Pancreas (tissue), 10 donors: ENCODE measurements around the gene ZHX3. TPM values are rescaled to one million over a fixed set of nuclear protein-coding genes. Genes with fewer than 3 reads are reported as not detected.
A peak's percentile ranks its signal among the peaks of the same experiment; 100 is the strongest.

Experiments
- ATAC-seq, 4 donors: fragments of 200-7000 bp; cut with Tn5 transposase; one replicate each; pipeline versions ENCODE4 v1.8.0 to v1.9.1; 2020; ENCODE audit warnings: mild to moderate bottlenecking in 4 of 4, moderate library complexity in 4 of 4
- DNase-seq, 6 donors: peaks; one replicate each; pipeline ENCODE4 v3.0.0-alpha.2; 2020
- FAIRE-seq: peaks from 2 replicates; lab custom pipeline; 2012; peaks lifted over from hg19 to GRCh38; lab: Jason Lieb, UNC
- H3K27ac ChIP-seq, 4 donors: fragments of 200-600 bp; sonication (generic); 1 replicate in 3 of 4; 2 replicates in 1 of 4; pipeline versions ENCODE4 v1.5.0 to v1.8.0; 2020
- H3K27me3 ChIP-seq, 4 donors: fragments of 200-600 bp; one replicate each; pipeline ENCODE4 v1.8.0; 2021
- H3K36me3 ChIP-seq, 3 donors: fragments of 200-600 bp; sonication (generic) in 1 of 3; one replicate each; pipeline versions ENCODE4 v1.5.0 to v1.8.0; 2020 to 2021
- H3K4me1 ChIP-seq, 3 donors: fragments of 200-600 bp; one replicate each; pipeline ENCODE4 v1.8.0; 2021
- H3K4me3 ChIP-seq, 4 donors: fragments of 200-600 bp; sonication (generic) in 2 of 4; one replicate each; pipeline versions ENCODE4 v1.5.0 to v1.8.0; 2020 to 2021
- H3K9me3 ChIP-seq, 4 donors: fragments of 200-600 bp; one replicate each; pipeline ENCODE4 v1.8.0; 2021
- CTCF ChIP-seq, 4 donors: fragments of 200-600 bp; sonication (generic) in 3 of 4; IDR thresholded peaks; one replicate each; pipeline versions ENCODE4 v1.5.0 to v1.8.0; 2021; ENCODE audit warnings: antibody characterized with exemption in 4 of 4
- WGBS, 2 donors: extraction: QIAGEN DNeasy Blood & Tissue Kit; methylation state at CpG; one replicate each; pipeline ENCODE4 v1.1.7; 2013; 5-methylcytosine and 5-hydroxymethylcytosine counted together
- intact Hi-C, 3 donors: fragments of 100-400 bp; cut with DNase I; formaldehyde crosslinking; loops; one replicate each; pipeline versions ENCODE4 v1.11.1 to v1.14.2; 2022
- polyA plus RNA-seq, 2 donors: library from polyadenylated mRNA; stranded (reverse); fragments of 200-250 nt; gene quantifications; one replicate each; pipeline ENCODE4 v1.2.3, GENCODE V29; 2013
- total RNA-seq, 6 donors: library from RNA; stranded (reverse); fragmentation: NEBNext Ultra II Directional in 4 of 6; extraction: Animal tissue kit (Norgen Biotek cat#: 25700) in 4 of 6; gene quantifications; one replicate each; pipeline versions ENCODE4 v1.2.1 to v1.2.4, GENCODE V29; 2021 to 2023
- donor health status: healthy with polysubstance abuse.
- donor health status: DM: no; HTN: no; CAD: no; lungs with moderate emphysema.
- donor health status: DM: no; HTN: no; CAD: no.
- donor health status: control.
- donor health status: control.
- donor health status: Bipolar disorder and iron deficiency.
- donor health status: DM: yes; HTN: yes; CAD: no.
- donor health status: DM: no; HTN: no; CAD: no.
- donor health status: DM: no; HTN: no; CAD: no.
- donor health status: DM: yes; HTN: yes; CAD: no.

ZHX3 gene
- total and polyA plus RNA-seq, 8 donors: 7.9 to 17.3 (median 13.0) TPM

- FAIRE-seq (no peak), ATAC-seq (no peak), DNase-seq (no peak)
- no peaks in the 10 kb centered on the region for H3K27me3 ChIP-seq
- no peak overlapping the region for H3K4me3 ChIP-seq
- no peaks in the 10 kb centered on the region for H3K9me3 ChIP-seq
- no peaks in the 10 kb centered on the region for H3K4me1 ChIP-seq
- H3K27ac ChIP-seq: no peak overlapping the region
- WGBS, 2 donors: 95 to 99% methylated on average over 8 of the region's 8 CpGs
- H3K36me3 ChIP-seq: no peaks in the 10 kb centered on the region
- intact Hi-C loops: no loop called here
- TF ChIP-seq CTCF (IDR thresholded peaks at IDR 0.05): no peak
Observed at GRCh38 chr20:41204304-41205265, 112.9 kb downstream of the ZHX3 start.

GRCh38 chr20:41203660-41204059 lies 113.9 kb downstream of the ZHX3 start:
- TF ChIP-seq CTCF (IDR thresholded peaks at IDR 0.05): no peak
- WGBS, 2 donors: 97 to 98% methylated on average over 9 of the region's 9 CpGs
- intact Hi-C loops: no loop called here
- H3K27ac ChIP-seq: no peak overlapping the region
- FAIRE-seq (no peak), ATAC-seq (no peak), DNase-seq (no peak)
- no peaks in the 10 kb centered on the region for H3K36me3 ChIP-seq
- no peak overlapping the region for H3K4me3 ChIP-seq
- no peaks in the 10 kb centered on the region for H3K27me3 ChIP-seq
- peaks cover 0 to 4% (median 0%) of the 10 kb centered on the region in 4 donors for H3K9me3 ChIP-seq
- H3K4me1 ChIP-seq: no peaks in the 10 kb centered on the region

GRCh38 chr20:41202426-41202825 lies 115.1 kb downstream of the ZHX3 start:
- H3K4me1 ChIP-seq: no peaks in the 10 kb centered on the region
- peaks cover 0 to 4% (median 0%) of the 10 kb centered on the region in 4 donors for H3K9me3 ChIP-seq
- H3K4me3 ChIP-seq: no peak overlapping the region
- TF ChIP-seq CTCF (IDR thresholded peaks at IDR 0.05): no peak
- ATAC-seq (no peak), DNase-seq (no peak), FAIRE-seq (no peak)
- no peaks in the 10 kb centered on the region for H3K36me3 ChIP-seq
- 95 to 96% methylated on average over 10 of the region's 10 CpGs for WGBS, 2 donors
- H3K27me3 ChIP-seq: no peaks in the 10 kb centered on the region
- intact Hi-C loops: no loop called here
- no peak overlapping the region for H3K27ac ChIP-seq

GRCh38 chr20:41201760-41202159 lies 115.8 kb downstream of the ZHX3 start:
- ATAC-seq (peak in 3 of 4 donors; percentile 21 to 62 (median 55)), DNase-seq (no peak), FAIRE-seq (no peak)
- WGBS, 2 donors: 86 to 95% methylated on average over 8 of the region's 8 CpGs
- Histone ChIP-seq H3K27ac (no peak overlapping the region), H3K9me3 (peaks cover 0 to 4% (median 0%) of the 10 kb centered on the region in 4 donors), H3K4me1 (no peaks in the 10 kb centered on the region), H3K36me3 (no peaks in the 10 kb centered on the region), H3K27me3 (no peaks in the 10 kb centered on the region), H3K4me3 (no peak overlapping the region)
- TF ChIP-seq CTCF (IDR thresholded peaks at IDR 0.05): no peak
- intact Hi-C loops: no loop called here
